Small intestine (tissue), 7 donors: ENCODE results near the gene GPX7. TPM values are rescaled to one million over a fixed set of nuclear protein-coding genes. Genes with fewer than 3 reads are reported as not detected.
"Not testable (repeated sequence)": the region's sequence is repeated elsewhere in the genome, so short reads cannot be mapped to it uniquely, and the experiment has no call there.

Source experiments
- DNase-seq, 2 donors: peaks; one replicate each; pipeline versions ENCODE4 v3.0.0 to v3.0.0-alpha.2; 2013
- FAIRE-seq: peaks from 2 replicates; lab custom pipeline; 2012; peaks lifted over from hg19 to GRCh38; lab: Jason Lieb, UNC
- H3K27ac ChIP-seq, 3 donors: one replicate each; pipeline ENCODE4 v1.5.1; 2013; ENCODE audit warnings: low read length in 2 of 3, mild to moderate bottlenecking in 2 of 3, control low read depth in 1 of 3, inconsistent platforms in 1 of 3, low read depth in 1 of 3, moderate library complexity in 1 of 3
- H3K27me3 ChIP-seq, 3 donors: one replicate each; pipeline ENCODE4 v1.6.1; 2013; ENCODE audit warnings: low read length in 3 of 3, inconsistent platforms in 1 of 3; ENCODE audit not compliant: control insufficient read depth in 3 of 3, insufficient read depth in 3 of 3
- H3K36me3 ChIP-seq, 3 donors: one replicate each; pipeline ENCODE4 v1.6.1; 2013; ENCODE audit warnings: low read length in 3 of 3, inconsistent platforms in 1 of 3, low read depth in 1 of 3, mild to moderate bottlenecking in 1 of 3, moderate library complexity in 1 of 3; ENCODE audit not compliant: control insufficient read depth in 3 of 3, insufficient read depth in 2 of 3
- H3K4me1 ChIP-seq, 3 donors: one replicate each; pipeline ENCODE4 v1.6.1; 2013; ENCODE audit warnings: low read length in 2 of 3, inconsistent platforms in 1 of 3, low read depth in 1 of 3, mild to moderate bottlenecking in 1 of 3, moderate library complexity in 1 of 3; ENCODE audit not compliant: control insufficient read depth in 3 of 3, insufficient read depth in 2 of 3
- H3K4me3 ChIP-seq, 3 donors: one replicate each; pipeline ENCODE4 v1.5.1; 2013; ENCODE audit warnings: low read length in 3 of 3, control low read depth in 1 of 3, inconsistent platforms in 1 of 3, low read depth in 1 of 3, mild to moderate bottlenecking in 1 of 3, moderate library complexity in 1 of 3
- H3K9me3 ChIP-seq, 2 donors: one replicate each; pipeline ENCODE4 v1.6.1; 2013; ENCODE audit warnings: low read depth in 1 of 2, low read length in 1 of 2; ENCODE audit not compliant: control insufficient read depth in 2 of 2, insufficient read depth in 1 of 2
- WGBS, 3 donors: extraction: QIAGEN DNeasy Blood & Tissue Kit; methylation state at CpG; one replicate each; pipeline ENCODE4 v1.1.7; 2013; 5-methylcytosine and 5-hydroxymethylcytosine counted together
- polyA plus RNA-seq, 4 donors: library from polyadenylated mRNA; stranded (reverse) in 3 of 4; unstranded in 1 of 4; fragments of 200-250 nt in 3 of 4; fragments of 120-200 nt in 1 of 4; gene quantifications; one replicate each; pipeline versions ENCODE4 v1.2.1 to v1.2.3, GENCODE V29; 2013
- donor health status: healthy with polysubstance abuse.
- donor health status: control.
- donor health status: control.
- donor health status: Bipolar disorder and iron deficiency.
- donor health status: healthy.

Gene GPX7
- polyA plus RNA-seq, 4 donors, result 1.9 to 40.5 (median 4.1) TPM; not detected in 1

- H3K4me1 ChIP-seq, DNase-seq, H3K27ac ChIP-seq, H3K27me3 ChIP-seq, H3K9me3 ChIP-seq, H3K4me3 ChIP-seq, H3K36me3 ChIP-seq, FAIRE-seq: not testable (repeated sequence)
- WGBS, 3 donors, result 81 to 95% (median 83%) methylated on average over 3 of the region's 3 CpGs
Observed at GRCh38 chr1:52578066-52578465, 24.1 kb upstream of the GPX7 start.

GRCh38 chr1:52579415-52579814 lies 22.8 kb upstream of the GPX7 start:
- H3K27ac ChIP-seq, result no peak overlapping the region
- FAIRE-seq (no peak), DNase-seq (no peak)
- no peaks in the 10 kb centered on the region for H3K9me3 ChIP-seq
- H3K4me1 ChIP-seq, result no peaks in the 10 kb centered on the region
- no peaks in the 10 kb centered on the region for H3K36me3 ChIP-seq
- H3K27me3 ChIP-seq, result no peaks in the 10 kb centered on the region
- H3K4me3 ChIP-seq, result no peak overlapping the region
- 11 to 28% (median 20%) methylated on average over 2 of the region's 2 CpGs for WGBS, 3 donors

- H3K27ac ChIP-seq, result no peak overlapping the region
- H3K27me3 ChIP-seq, result no peaks in the 10 kb centered on the region
- H3K36me3 ChIP-seq, result no peaks in the 10 kb centered on the region
- H3K4me1 ChIP-seq, result no peaks in the 10 kb centered on the region
- H3K9me3 ChIP-seq, result no peaks in the 10 kb centered on the region
- FAIRE-seq (no peak), DNase-seq (no peak)
- no peak overlapping the region for H3K4me3 ChIP-seq
- WGBS, 3 donors, result 83 to 98% (median 91%) methylated on average over 3 of the region's 3 CpGs
Observed at GRCh38 chr1:52580283-52580682, 21.9 kb upstream of the GPX7 start.

- Histone ChIP-seq H3K27me3 (no peaks in the 10 kb centered on the region), H3K9me3 (no peaks in the 10 kb centered on the region), H3K4me1 (no peaks in the 10 kb centered on the region), H3K4me3 (no peak overlapping the region), H3K36me3 (no peaks in the 10 kb centered on the region), H3K27ac (no peak overlapping the region)
- no peak for FAIRE-seq
- DNase-seq, result no peak
- 91 to 92% (median 92%) methylated on average over 10 of the region's 10 CpGs for WGBS, 3 donors
Observed at GRCh38 chr1:52582116-52582696, 20.0 kb upstream of the GPX7 start.

- DNase-seq, result no peak
- Histone ChIP-seq H3K27ac (no peak overlapping the region), H3K9me3 (no peaks in the 10 kb centered on the region), H3K4me1 (no peaks in the 10 kb centered on the region), H3K27me3 (no peaks in the 10 kb centered on the region), H3K4me3 (no peak overlapping the region), H3K36me3 (no peaks in the 10 kb centered on the region)
- FAIRE-seq, result no peak
- 39 to 72% (median 72%) methylated on average over 1 of the region's 1 CpG for WGBS, 3 donors
Observed at GRCh38 chr1:52585474-52585873, 16.7 kb upstream of the GPX7 start.

- DNase-seq (no peak), FAIRE-seq (no peak)
- Histone ChIP-seq H3K9me3 (no peaks in the 10 kb centered on the region), H3K4me1 (no peaks in the 10 kb centered on the region), H3K27ac (no peak overlapping the region), H3K4me3 (no peak overlapping the region), H3K27me3 (no peaks in the 10 kb centered on the region), H3K36me3 (no peaks in the 10 kb centered on the region)
Observed at GRCh38 chr1:52588027-52588426, 14.1 kb upstream of the GPX7 start.

- Histone ChIP-seq H3K36me3 (no peaks in the 10 kb centered on the region), H3K4me3 (no peak overlapping the region)
- WGBS, 3 donors, result 57 to 67% (median 64%) methylated on average over 1 of the region's 1 CpG
Observed at GRCh38 chr1:52588535-52588934, 13.6 kb upstream of the GPX7 start.

GRCh38 chr1:52590266-52590665 lies 11.9 kb upstream of the GPX7 start:
- Histone ChIP-seq H3K4me1 (no peaks in the 10 kb centered on the region), H3K27me3 (no peaks in the 10 kb centered on the region), H3K4me3 (no peak overlapping the region), H3K9me3 (no peaks in the 10 kb centered on the region), H3K27ac (no peak overlapping the region), H3K36me3 (no peaks in the 10 kb centered on the region)
- FAIRE-seq (no peak), DNase-seq (no peak)
- 58 to 64% (median 58%) methylated on average over 6 of the region's 6 CpGs for WGBS, 3 donors

More at GRCh38 chr1:52588535-52588934, 13.6 kb upstream of the GPX7 start:
- no peak overlapping the region for H3K27ac ChIP-seq
- H3K4me1 ChIP-seq, result no peaks in the 10 kb centered on the region
- no peaks in the 10 kb centered on the region for H3K27me3 ChIP-seq
- FAIRE-seq (no peak), DNase-seq (no peak)
- no peaks in the 10 kb centered on the region for H3K9me3 ChIP-seq
